Astrocyte (in vitro differentiated cells and primary cell): ENCODE data around the gene CDK8. TPM values are rescaled to one million over a fixed set of nuclear protein-coding genes. Genes with fewer than 3 reads are reported as not detected.

Source experiments
- DNase-seq: peaks from one replicate; pipeline ENCODE4 v3.0.0-alpha.2; 2010; ENCODE audit warnings: low read depth
- FAIRE-seq: peaks from 2 replicates; lab custom pipeline; 2011; peaks lifted over from hg19 to GRCh38; lab: Jason Lieb, UNC
- H2AFZ ChIP-seq: 2 replicates; pipeline ENCODE4 v1.6.0; 2012; ENCODE audit warnings: low read depth, low read length, inconsistent platforms
- H3K27ac ChIP-seq: 2 replicates; pipeline ENCODE4 v1.5.1; 2011; ENCODE audit warnings: low read depth, low read length, inconsistent platforms
- H3K27me3 ChIP-seq: 2 replicates; pipeline ENCODE4 v1.6.0; 2011; ENCODE audit warnings: low read length, inconsistent platforms; ENCODE audit not compliant: insufficient read depth
- H3K36me3 ChIP-seq: 2 replicates; pipeline ENCODE4 v1.5.1; 2011; ENCODE audit warnings: low read length, inconsistent platforms; ENCODE audit not compliant: insufficient read depth
- H3K4me1 ChIP-seq: 2 replicates; pipeline ENCODE4 v1.5.1; 2011; ENCODE audit warnings: low read length, inconsistent platforms; ENCODE audit not compliant: insufficient read depth
- H3K4me2 ChIP-seq: 2 replicates; pipeline ENCODE4 v1.6.0; 2012; ENCODE audit warnings: low read length, inconsistent platforms
- H3K4me3 ChIP-seq: 2 replicates; pipeline ENCODE4 v1.5.1; 2011; ENCODE audit warnings: low read depth, mild to moderate bottlenecking, low read length, inconsistent platforms; ENCODE audit not compliant: insufficient read depth
- H3K79me2 ChIP-seq: 2 replicates; pipeline ENCODE4 v1.6.0; 2012; ENCODE audit warnings: mild to moderate bottlenecking, low read length, inconsistent platforms; ENCODE audit not compliant: insufficient read depth
- H3K9ac ChIP-seq: 2 replicates; pipeline ENCODE4 v1.6.0; 2012; ENCODE audit warnings: mild to moderate bottlenecking, low read length, inconsistent platforms
- H3K9me3 ChIP-seq: 2 replicates; pipeline ENCODE4 v1.5.1; 2012; ENCODE audit warnings: low read depth, mild to moderate bottlenecking, low read length, inconsistent platforms; ENCODE audit not compliant: insufficient read depth
- H4K20me1 ChIP-seq: 2 replicates; pipeline ENCODE4 v1.6.0; 2012; ENCODE audit warnings: low read length, inconsistent platforms; ENCODE audit not compliant: insufficient read depth
- H3K27ac Mint-ChIP-seq: one replicate; pipeline ENCODE4 v1.8.0; 2021; ENCODE audit warnings: mild to moderate bottlenecking, mixed read lengths; ENCODE audit not compliant: unreplicated experiment
- H3K27me3 Mint-ChIP-seq: one replicate; pipeline ENCODE4 v1.8.0; 2021; ENCODE audit warnings: low read depth, mixed read lengths; ENCODE audit not compliant: unreplicated experiment
- H3K36me3 Mint-ChIP-seq: one replicate; pipeline ENCODE4 v1.8.0; 2021; ENCODE audit warnings: low read depth, mixed read lengths; ENCODE audit not compliant: unreplicated experiment
- H3K4me1 Mint-ChIP-seq: one replicate; pipeline ENCODE4 v1.8.0; 2021; ENCODE audit warnings: low read depth, mixed read lengths; ENCODE audit not compliant: unreplicated experiment
- H3K4me3 Mint-ChIP-seq: one replicate; pipeline ENCODE4 v1.8.0; 2021; ENCODE audit warnings: mild to moderate bottlenecking, moderate library complexity, mixed read lengths; ENCODE audit not compliant: unreplicated experiment
- H3K9me3 Mint-ChIP-seq: one replicate; pipeline ENCODE4 v1.8.0; 2021; ENCODE audit warnings: mild to moderate bottlenecking, mixed read lengths; ENCODE audit not compliant: unreplicated experiment
- EZH2 ChIP-seq: IDR thresholded peaks from 2 replicates; pipeline ENCODE4 v1.6.1; 2012; ENCODE audit warnings: mild to moderate bottlenecking, low read length, inconsistent platforms; ENCODE audit not compliant: insufficient read depth
- total RNA-seq: library from RNA; stranded (reverse); gene quantifications from 2 replicates; pipeline ENCODE4 v1.2.1, GENCODE V29; 2021
- TF ChIP-seq, protein P1 (sequence below): IDR thresholded peaks from 2 replicates; pipeline ENCODE4 v1.5.1; 2011; ENCODE audit warnings: low read depth, mild to moderate bottlenecking, inconsistent platforms, low read length, moderate library complexity; ENCODE audit not compliant: insufficient read depth

Gene CDK8
- total RNA-seq, 1 donor from 2014 or later = 32.4 TPM

DNA sequence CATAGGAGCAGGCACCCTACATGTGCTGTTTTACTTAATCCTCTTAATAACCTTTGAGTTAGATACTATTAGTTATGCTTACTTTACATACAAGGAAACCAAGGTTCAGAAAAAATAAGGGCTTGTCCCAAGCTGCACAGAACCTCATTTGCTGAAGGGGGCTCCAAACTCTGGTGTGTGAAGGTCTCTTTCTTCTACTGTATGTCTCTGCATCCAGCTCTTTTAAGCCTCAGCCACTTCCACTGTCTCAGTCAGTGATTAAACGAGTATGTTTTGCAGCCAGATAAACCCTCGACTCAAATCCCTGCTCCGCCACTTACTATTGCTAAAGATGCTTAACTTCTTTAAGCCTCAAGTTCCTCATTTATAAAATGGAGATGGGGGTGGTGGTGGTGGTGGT lies 191.2 kb downstream of the CDK8 start:
- no peaks in the 10 kb centered on the region for H3K36me3 ChIP-seq
- peaks cover 1% of the 10 kb centered on the region for H3K9me3 ChIP-seq
- H2AFZ ChIP-seq = no peak overlapping the region
- no peaks in the 10 kb centered on the region for H4K20me1 ChIP-seq
- no peaks in the 10 kb centered on the region for H3K27me3 Mint-ChIP-seq
- H3K4me1 ChIP-seq = peaks cover 4% of the 10 kb centered on the region
- TF ChIP-seq EZH2 = no peak
- TF ChIP-seq, protein P1, sequence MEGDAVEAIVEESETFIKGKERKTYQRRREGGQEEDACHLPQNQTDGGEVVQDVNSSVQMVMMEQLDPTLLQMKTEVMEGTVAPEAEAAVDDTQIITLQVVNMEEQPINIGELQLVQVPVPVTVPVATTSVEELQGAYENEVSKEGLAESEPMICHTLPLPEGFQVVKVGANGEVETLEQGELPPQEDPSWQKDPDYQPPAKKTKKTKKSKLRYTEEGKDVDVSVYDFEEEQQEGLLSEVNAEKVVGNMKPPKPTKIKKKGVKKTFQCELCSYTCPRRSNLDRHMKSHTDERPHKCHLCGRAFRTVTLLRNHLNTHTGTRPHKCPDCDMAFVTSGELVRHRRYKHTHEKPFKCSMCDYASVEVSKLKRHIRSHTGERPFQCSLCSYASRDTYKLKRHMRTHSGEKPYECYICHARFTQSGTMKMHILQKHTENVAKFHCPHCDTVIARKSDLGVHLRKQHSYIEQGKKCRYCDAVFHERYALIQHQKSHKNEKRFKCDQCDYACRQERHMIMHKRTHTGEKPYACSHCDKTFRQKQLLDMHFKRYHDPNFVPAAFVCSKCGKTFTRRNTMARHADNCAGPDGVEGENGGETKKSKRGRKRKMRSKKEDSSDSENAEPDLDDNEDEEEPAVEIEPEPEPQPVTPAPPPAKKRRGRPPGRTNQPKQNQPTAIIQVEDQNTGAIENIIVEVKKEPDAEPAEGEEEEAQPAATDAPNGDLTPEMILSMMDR = no peak
- FAIRE-seq (no peak), DNase-seq (no peak)
- H3K27me3 ChIP-seq = no peaks in the 10 kb centered on the region
- H3K4me3 ChIP-seq = no peak overlapping the region
- no peak overlapping the region for H3K27ac ChIP-seq
- H3K4me1 Mint-ChIP-seq = peaks cover 50% of the 10 kb centered on the region
- H3K27ac Mint-ChIP-seq = no peak overlapping the region
- H3K36me3 Mint-ChIP-seq = no peaks in the 10 kb centered on the region
- H3K79me2 ChIP-seq = no peaks in the 10 kb centered on the region
- H3K4me3 Mint-ChIP-seq = no peak overlapping the region
- H3K9me3 Mint-ChIP-seq = no peaks in the 10 kb centered on the region
- no peak overlapping the region for H3K9ac ChIP-seq
- no peak overlapping the region for H3K4me2 ChIP-seq

DNA sequence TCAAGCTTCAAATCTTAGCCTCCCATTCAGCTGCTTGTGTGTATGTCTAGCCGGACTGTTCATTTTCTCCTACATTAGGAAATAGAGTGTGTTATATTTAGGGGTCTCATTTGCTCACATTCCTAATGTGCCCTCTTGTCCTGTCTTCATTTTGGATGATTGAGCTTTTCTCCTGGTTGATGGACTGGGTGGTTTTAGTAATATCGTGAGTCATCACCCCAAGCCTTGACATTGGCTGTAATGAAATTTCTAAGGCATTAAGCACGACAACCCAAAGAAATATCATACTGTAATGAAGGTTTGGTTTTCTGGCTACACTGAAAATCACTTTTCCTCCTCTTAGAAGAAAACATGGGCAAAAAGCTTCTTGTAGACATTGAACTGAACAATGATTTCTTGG lies 192.8 kb downstream of the CDK8 start:
- no peak for TF ChIP-seq EZH2
- TF ChIP-seq, protein P1 = no peak
- no peak overlapping the region for H3K4me3 Mint-ChIP-seq
- H3K27me3 Mint-ChIP-seq = no peaks in the 10 kb centered on the region
- Histone ChIP-seq H3K27me3 (no peaks in the 10 kb centered on the region), H3K79me2 (no peaks in the 10 kb centered on the region), H3K9me3 (no peaks in the 10 kb centered on the region), H2AFZ (no peak overlapping the region), H3K4me2 (no peak overlapping the region), H3K9ac (no peak overlapping the region), H3K36me3 (no peaks in the 10 kb centered on the region), H3K27ac (no peak overlapping the region), H4K20me1 (no peaks in the 10 kb centered on the region), H3K4me3 (no peak overlapping the region), H3K4me1 (peaks cover 4% of the 10 kb centered on the region)
- DNase-seq (no peak), FAIRE-seq (no peak)
- H3K9me3 Mint-ChIP-seq = no peaks in the 10 kb centered on the region
- peak overlapping the region; percentile 26 for H3K27ac Mint-ChIP-seq
- H3K36me3 Mint-ChIP-seq = no peaks in the 10 kb centered on the region
- peaks cover 50% of the 10 kb centered on the region for H3K4me1 Mint-ChIP-seq

DNA sequence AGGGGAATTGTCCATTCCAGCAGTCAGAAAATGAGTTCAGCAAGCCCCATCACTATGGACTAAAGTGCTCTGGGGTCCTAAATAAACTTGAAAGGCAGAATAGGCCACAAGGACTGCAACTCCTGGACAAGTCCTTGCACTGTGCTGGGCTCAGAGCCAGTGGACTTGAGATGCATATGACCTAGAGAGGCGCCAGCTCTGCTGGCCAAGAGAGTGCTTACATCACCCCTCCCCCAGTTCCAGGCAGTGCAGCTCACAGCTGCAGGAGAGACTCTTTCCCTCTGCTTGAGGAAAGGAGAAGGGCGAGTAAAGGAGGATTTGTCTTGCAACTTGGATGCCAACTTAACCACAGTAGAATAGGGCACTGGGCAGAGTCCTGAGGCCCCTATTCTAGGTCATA lies 194.1 kb downstream of the CDK8 start:
- FAIRE-seq (no peak), DNase-seq (no peak)
- Histone ChIP-seq H3K4me3 (no peak overlapping the region), H3K27me3 (peaks cover 3% of the 10 kb centered on the region), H3K4me1 (no peaks in the 10 kb centered on the region), H3K9me3 (no peaks in the 10 kb centered on the region), H3K9ac (no peak overlapping the region), H3K4me2 (no peak overlapping the region), H2AFZ (no peak overlapping the region), H4K20me1 (no peaks in the 10 kb centered on the region), H3K36me3 (no peaks in the 10 kb centered on the region), H3K27ac (no peak overlapping the region), H3K79me2 (no peaks in the 10 kb centered on the region)
- TF ChIP-seq EZH2 = no peak
- TF ChIP-seq, protein P1 = no peak
- Mint-ChIP-seq H3K9me3 (no peaks in the 10 kb centered on the region), H3K4me1 (peaks cover 49% of the 10 kb centered on the region), H3K36me3 (no peaks in the 10 kb centered on the region), H3K4me3 (peak overlapping the region; percentile 18), H3K27me3 (no peaks in the 10 kb centered on the region), H3K27ac (no peak overlapping the region)
